ENCODE measurements around the gene SLIT1.

Gene SLIT1

DNA sequence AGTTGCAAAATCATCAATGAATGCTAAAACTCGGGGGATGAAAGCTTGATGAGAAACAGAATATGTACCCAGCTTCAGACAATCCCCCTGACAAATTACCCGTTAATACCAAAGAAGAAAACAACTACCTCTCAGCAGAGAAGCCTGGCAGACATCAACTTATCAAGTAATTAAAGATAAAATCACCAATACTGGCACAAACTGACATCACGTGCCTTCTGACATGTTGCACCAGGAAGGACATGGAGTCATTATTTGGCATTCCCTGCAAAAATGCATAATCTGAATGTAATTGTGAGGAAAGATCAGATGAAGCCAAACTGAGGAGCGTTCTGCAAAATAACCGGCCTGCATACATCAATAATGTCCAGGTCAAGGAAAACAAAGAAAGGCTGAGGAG is 7.7 kb downstream of the SLIT1 start:
- TF ChIP-seq ZFX (IDR thresholded peaks at IDR 0.05), result no peak
- TF ChIP-seq, protein P1, sequence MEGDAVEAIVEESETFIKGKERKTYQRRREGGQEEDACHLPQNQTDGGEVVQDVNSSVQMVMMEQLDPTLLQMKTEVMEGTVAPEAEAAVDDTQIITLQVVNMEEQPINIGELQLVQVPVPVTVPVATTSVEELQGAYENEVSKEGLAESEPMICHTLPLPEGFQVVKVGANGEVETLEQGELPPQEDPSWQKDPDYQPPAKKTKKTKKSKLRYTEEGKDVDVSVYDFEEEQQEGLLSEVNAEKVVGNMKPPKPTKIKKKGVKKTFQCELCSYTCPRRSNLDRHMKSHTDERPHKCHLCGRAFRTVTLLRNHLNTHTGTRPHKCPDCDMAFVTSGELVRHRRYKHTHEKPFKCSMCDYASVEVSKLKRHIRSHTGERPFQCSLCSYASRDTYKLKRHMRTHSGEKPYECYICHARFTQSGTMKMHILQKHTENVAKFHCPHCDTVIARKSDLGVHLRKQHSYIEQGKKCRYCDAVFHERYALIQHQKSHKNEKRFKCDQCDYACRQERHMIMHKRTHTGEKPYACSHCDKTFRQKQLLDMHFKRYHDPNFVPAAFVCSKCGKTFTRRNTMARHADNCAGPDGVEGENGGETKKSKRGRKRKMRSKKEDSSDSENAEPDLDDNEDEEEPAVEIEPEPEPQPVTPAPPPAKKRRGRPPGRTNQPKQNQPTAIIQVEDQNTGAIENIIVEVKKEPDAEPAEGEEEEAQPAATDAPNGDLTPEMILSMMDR (conservative IDR thresholded peaks at IDR 0.05), result no peak
- no peak overlapping the region for H3K27ac ChIP-seq

DNA sequence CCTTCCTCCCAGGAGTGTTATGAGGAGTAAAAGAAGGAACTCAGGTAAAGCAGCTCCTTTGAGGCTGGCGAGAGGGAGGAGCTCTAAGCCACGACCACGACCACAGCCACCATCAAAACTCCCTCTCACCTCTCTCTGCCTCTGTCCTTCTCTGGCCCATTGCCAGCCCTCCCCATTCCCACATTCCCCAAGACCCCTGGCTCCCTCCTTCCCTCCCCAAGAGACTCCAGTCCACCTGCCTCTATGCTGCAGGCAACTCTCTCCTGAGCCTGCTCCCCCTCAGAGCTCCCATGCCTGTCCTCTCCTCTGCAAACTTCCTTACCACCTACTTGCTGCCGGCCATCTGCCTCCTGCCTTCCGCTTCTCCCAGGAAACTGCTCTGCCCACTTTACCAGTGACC is 9.5 kb downstream of the SLIT1 start:
- no peak for TF ChIP-seq ZFX (IDR thresholded peaks at IDR 0.05)
- TF ChIP-seq, protein P1 (conservative IDR thresholded peaks at IDR 0.05), result no peak
- no peak overlapping the region for H3K27ac ChIP-seq

DNA sequence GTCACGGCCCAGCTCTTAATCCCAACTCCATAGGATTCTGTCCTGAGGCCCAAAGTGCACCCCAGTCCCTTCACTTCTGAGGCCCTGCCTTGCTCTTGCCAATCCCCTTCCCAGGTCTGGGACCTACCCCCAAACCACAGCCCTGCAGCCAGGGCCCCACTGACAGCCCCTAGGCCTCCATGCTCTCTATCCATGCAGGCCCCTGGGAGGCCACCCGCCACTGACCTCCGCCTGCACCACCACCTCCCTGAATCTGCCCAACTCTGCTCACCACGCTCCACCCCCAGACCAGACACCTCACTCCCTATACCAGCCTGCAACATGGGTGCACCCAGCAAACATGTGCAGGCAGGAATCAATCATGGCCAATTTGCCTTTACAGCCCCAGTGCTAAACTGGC is 10.2 kb downstream of the SLIT1 start:
- no peak overlapping the region for H3K27ac ChIP-seq
- TF ChIP-seq, protein P1 (conservative IDR thresholded peaks at IDR 0.05), result no peak
- no peak for TF ChIP-seq ZFX (IDR thresholded peaks at IDR 0.05)

DNA sequence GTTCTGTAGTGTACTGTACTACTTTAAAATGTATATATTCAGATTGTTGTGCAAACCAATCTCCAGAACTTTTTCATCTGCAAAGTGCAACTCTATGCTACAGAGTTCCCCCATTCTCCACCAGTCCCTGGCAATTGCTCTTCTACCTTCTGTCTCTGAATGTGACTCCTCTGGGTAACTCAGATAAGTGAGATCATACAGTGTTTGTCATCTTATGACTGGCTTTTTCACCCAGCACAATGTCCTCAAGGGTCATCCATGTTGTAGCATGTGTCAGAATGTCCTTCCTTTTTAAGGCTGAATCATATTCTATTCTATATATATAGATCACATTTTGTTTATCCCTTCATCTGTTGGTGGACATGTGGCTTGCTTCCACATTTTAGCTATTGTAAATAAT is 10.8 kb downstream of the SLIT1 start:
- no peak overlapping the region for H3K27ac ChIP-seq
- TF ChIP-seq, protein P1 (conservative IDR thresholded peaks at IDR 0.05), result no peak
- TF ChIP-seq ZFX (IDR thresholded peaks at IDR 0.05), result no peak

DNA sequence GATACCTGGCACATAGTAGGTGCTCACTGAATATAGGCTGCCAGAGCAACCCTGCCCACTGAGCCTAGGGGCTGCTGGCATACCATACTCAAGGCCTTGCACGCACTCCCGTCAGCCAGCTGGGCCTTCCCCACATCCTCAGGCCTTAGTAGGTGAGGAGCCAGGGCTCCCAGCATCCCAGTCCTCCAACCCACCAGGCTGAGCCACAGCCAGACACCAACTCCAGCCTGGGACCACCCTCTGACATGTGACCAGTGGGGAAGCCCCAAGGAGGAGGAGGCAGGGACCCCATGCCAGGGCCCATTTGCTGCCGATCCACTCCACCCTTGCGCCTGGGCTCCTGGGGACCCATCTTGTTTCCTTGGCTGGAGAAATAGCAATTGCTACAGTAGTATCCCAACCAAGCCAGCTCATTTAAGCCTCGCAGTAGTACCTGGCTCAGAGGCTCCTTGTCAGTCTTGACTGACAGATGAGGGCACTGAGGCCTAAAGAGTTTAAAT is 11.4 kb downstream of the SLIT1 start:
- TF ChIP-seq, protein P1 (conservative IDR thresholded peaks at IDR 0.05), result no peak
- no peak for TF ChIP-seq ZFX (IDR thresholded peaks at IDR 0.05)
- no peak overlapping the region for H3K27ac ChIP-seq

DNA sequence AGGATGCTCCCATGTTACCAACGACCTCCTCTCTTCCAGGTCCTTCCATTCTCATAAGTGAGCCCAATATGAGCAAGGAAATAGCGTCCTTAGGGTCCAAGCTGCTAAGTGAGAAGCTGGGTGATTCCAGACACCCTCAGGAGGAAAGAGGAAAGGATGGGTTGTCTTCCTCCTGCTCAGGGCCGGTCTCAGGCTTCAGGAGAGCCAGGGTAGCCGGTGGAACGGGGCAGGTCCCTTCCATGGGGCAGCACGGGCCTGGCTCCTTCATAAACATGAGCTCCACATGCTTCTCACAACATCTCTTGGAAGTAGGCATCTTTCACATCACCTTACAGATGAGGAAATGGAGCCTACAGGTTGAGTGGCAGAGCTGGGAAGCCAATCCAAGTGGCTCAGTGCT is 12.7 kb downstream of the SLIT1 start:
- no peak for TF ChIP-seq ZFX (IDR thresholded peaks at IDR 0.05)
- TF ChIP-seq, protein P1 (conservative IDR thresholded peaks at IDR 0.05), result no peak
- no peak overlapping the region for H3K27ac ChIP-seq

DNA sequence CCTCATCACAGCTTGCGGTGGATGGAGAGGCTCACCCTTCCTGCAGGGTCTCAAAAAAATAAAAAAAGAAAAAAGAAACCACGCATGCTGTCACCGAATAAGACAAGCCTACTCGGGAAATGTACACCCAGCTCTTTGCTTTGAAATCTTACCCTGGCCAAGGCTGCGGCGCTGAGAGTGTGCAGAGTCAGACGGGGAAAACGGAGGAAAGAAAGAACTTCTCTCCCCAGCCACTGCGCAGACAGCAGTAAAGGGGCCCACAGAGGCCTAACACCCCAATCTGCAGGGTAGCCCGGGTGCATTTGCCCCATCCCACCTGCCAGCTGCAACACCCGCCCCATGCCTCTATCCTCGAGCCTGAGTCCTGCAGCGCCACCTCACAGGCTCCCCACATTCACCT is 14.8 kb downstream of the SLIT1 start:
- TF ChIP-seq, protein P1 (conservative IDR thresholded peaks at IDR 0.05), result no peak
- TF ChIP-seq ZFX (IDR thresholded peaks at IDR 0.05), result no peak
- peak overlapping the region; percentile 21; the same call in 1 of the 2 replicates for H3K27ac ChIP-seq

All from C4-2B (cell line).